Loucy (cell line): ENCODE results near the gene FHIT.
A peak's percentile ranks its signal among the peaks of the same experiment; 100 is the strongest.

ENCODE experiments used
- H2AFZ ChIP-seq: fragments of 200-600 bp; sonication (generic); 2 replicates; pipeline ENCODE4 v1.6.0; 2016; ENCODE audit warnings: antibody characterized with exemption, mild to moderate bottlenecking, low read length, moderate library complexity
- H3F3A ChIP-seq: fragments of 200-600 bp; 2 replicates; pipeline ENCODE4 v1.6.0; 2016; ENCODE audit warnings: antibody characterized with exemption, low read depth, mild to moderate bottlenecking
- H3K27me3 ChIP-seq: fragments of 200-600 bp; sonication (generic); 2 replicates; pipeline ENCODE4 v1.6.1; 2014; ENCODE audit warnings: low read length, mild to moderate bottlenecking; ENCODE audit not compliant: insufficient read depth, poor library complexity, severe bottlenecking
- H3K36me3 ChIP-seq: fragments of 200-600 bp; sonication (generic); 2 replicates; pipeline ENCODE4 v1.6.1; 2016; ENCODE audit warnings: low read length; ENCODE audit not compliant: insufficient read depth
- H3K4me1 ChIP-seq: fragments of 200-600 bp; sonication (generic); 2 replicates; pipeline ENCODE4 v1.5.1; 2014; ENCODE audit warnings: low read length, mild to moderate bottlenecking; ENCODE audit not compliant: insufficient read depth, poor library complexity, severe bottlenecking
- H3K4me2 ChIP-seq: fragments of 200-600 bp; sonication (generic); 2 replicates; pipeline ENCODE4 v1.6.0; 2014; ENCODE audit warnings: antibody characterized with exemption, low read length, low read depth, mild to moderate bottlenecking; ENCODE audit not compliant: poor library complexity, severe bottlenecking
- H3K4me3 ChIP-seq: fragments of 200-600 bp; sonication (generic); 2 replicates; pipeline ENCODE4 v1.5.1; 2014; ENCODE audit warnings: low read length, mild to moderate bottlenecking, mixed read lengths; ENCODE audit not compliant: poor library complexity, severe bottlenecking
- H3K79me2 ChIP-seq: fragments of 200-600 bp; sonication (generic); 2 replicates; pipeline ENCODE4 v1.6.1; 2014; ENCODE audit warnings: low read length; ENCODE audit not compliant: insufficient read depth
- H3K9ac ChIP-seq: fragments of 200-600 bp; sonication (generic); 2 replicates; pipeline ENCODE4 v1.6.0; 2014; ENCODE audit warnings: mild to moderate bottlenecking, low read depth, low read length, moderate library complexity; ENCODE audit not compliant: poor library complexity, severe bottlenecking
- H3K9me2 ChIP-seq: fragments of 200-600 bp; sonication (generic); replicated peaks from 2 replicates; pipeline ENCODE4 v1.6.1; 2016; ENCODE audit warnings: low read depth, low read length, mixed read lengths
- H3K9me3 ChIP-seq: fragments of 200-600 bp; sonication (generic); 2 replicates; pipeline ENCODE4 v1.6.1; 2014; ENCODE audit warnings: mild to moderate bottlenecking, antibody characterized with exemption, low read length, low read depth; ENCODE audit not compliant: insufficient read depth
- H4K20me1 ChIP-seq: fragments of 200-600 bp; sonication (generic); 2 replicates; pipeline ENCODE4 v1.6.0; 2014; ENCODE audit warnings: antibody characterized with exemption, low read length, mild to moderate bottlenecking; ENCODE audit not compliant: insufficient read depth, poor library complexity, severe bottlenecking
- EZH2phosphoT487 ChIP-seq: fragments of 200-600 bp; IDR thresholded peaks from 2 replicates; pipeline ENCODE4 v1.6.1; 2018; ENCODE audit warnings: antibody characterized with exemption, mild to moderate bottlenecking, moderate library complexity, borderline replicate concordance
- TF ChIP-seq, protein P1 (sequence below): fragments of 200-600 bp; sonication (generic); conservative IDR thresholded peaks from 2 replicates; pipeline ENCODE4 v1.5.1; 2014; ENCODE audit warnings: mild to moderate bottlenecking, antibody characterized with exemption, low read length

The FHIT gene

DNA sequence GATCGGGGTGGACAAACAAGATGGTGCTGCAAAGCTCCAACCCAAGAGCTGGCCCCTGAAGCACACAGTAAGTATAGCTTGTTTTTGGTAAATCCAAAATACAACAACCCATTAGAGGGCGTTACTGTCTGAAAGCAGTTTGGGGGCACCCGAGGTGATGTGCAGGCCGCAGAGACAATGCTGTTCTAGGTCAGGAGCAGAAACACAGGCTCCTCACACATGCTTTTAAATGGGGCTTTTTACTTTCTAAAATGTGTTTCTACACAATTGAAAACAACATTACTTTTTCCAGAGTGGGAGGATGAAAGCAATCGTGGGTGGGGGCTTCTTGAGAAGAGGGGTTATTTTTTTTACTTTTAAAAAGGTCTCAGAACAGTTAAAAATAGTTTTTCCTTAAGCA, 1172.2 kb downstream of the FHIT start:
- Histone ChIP-seq H3K9me3 (no peaks in the 10 kb centered on the region; the same call in 1 of the 2 replicates), H3K27me3 (no peaks in the 10 kb centered on the region), H3F3A (0 out of 2 replicates have a peak, but pooled peaks cover 2% of the 10 kb centered on the region), H3K4me1 (peaks cover 24% of the 10 kb centered on the region), H2AFZ (peak overlapping the region; percentile 53; the same call in 1 of the 2 replicates), H3K9ac (no peak overlapping the region), H3K36me3 (no peaks in the 10 kb centered on the region), H3K79me2 (no peaks in the 10 kb centered on the region), H3K4me2 (no peak overlapping the region), H4K20me1 (no peaks in the 10 kb centered on the region), H3K9me2 (no peaks in the 10 kb centered on the region), H3K4me3 (no peak overlapping the region)
- TF ChIP-seq, protein P1, sequence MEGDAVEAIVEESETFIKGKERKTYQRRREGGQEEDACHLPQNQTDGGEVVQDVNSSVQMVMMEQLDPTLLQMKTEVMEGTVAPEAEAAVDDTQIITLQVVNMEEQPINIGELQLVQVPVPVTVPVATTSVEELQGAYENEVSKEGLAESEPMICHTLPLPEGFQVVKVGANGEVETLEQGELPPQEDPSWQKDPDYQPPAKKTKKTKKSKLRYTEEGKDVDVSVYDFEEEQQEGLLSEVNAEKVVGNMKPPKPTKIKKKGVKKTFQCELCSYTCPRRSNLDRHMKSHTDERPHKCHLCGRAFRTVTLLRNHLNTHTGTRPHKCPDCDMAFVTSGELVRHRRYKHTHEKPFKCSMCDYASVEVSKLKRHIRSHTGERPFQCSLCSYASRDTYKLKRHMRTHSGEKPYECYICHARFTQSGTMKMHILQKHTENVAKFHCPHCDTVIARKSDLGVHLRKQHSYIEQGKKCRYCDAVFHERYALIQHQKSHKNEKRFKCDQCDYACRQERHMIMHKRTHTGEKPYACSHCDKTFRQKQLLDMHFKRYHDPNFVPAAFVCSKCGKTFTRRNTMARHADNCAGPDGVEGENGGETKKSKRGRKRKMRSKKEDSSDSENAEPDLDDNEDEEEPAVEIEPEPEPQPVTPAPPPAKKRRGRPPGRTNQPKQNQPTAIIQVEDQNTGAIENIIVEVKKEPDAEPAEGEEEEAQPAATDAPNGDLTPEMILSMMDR: no peak
- TF ChIP-seq EZH2phosphoT487: no peak

DNA sequence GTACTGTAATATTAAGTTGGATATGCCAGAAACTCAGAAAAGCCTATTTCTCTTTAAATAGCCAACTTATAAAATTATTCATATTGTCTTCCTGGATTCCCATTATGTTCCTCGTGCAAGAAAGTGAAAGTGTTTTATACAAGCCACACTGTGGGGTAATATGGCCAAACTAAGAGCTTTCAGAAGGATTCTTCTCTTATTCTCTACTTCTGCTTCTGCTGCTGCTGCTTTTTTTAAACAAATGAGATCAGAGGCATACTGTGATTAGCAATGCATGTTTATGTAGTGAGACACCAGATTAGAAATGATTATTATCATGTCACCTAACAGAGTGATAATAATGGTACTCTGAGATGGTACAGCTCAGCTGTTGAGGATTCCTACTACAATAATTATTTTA, 1174.9 kb downstream of the FHIT start:
- 0 out of 2 replicates have a peak, but pooled peaks cover 2% of the 10 kb centered on the region for H3F3A ChIP-seq
- no peaks in the 10 kb centered on the region for H3K36me3 ChIP-seq
- H3K4me3 ChIP-seq: peak overlapping the region; percentile 55
- peak overlapping the region; percentile 46 for H3K4me2 ChIP-seq
- H3K79me2 ChIP-seq: no peaks in the 10 kb centered on the region
- no peaks in the 10 kb centered on the region for H3K9me3 ChIP-seq
- H3K27me3 ChIP-seq: no peaks in the 10 kb centered on the region
- H3K9ac ChIP-seq: peak overlapping the region; percentile 39
- no peaks in the 10 kb centered on the region for H3K9me2 ChIP-seq
- peak overlapping the region; percentile 85 for H2AFZ ChIP-seq
- H4K20me1 ChIP-seq: no peaks in the 10 kb centered on the region
- H3K4me1 ChIP-seq: peaks cover 16% of the 10 kb centered on the region
- TF ChIP-seq EZH2phosphoT487: no peak
- TF ChIP-seq, protein P1: no peak

DNA sequence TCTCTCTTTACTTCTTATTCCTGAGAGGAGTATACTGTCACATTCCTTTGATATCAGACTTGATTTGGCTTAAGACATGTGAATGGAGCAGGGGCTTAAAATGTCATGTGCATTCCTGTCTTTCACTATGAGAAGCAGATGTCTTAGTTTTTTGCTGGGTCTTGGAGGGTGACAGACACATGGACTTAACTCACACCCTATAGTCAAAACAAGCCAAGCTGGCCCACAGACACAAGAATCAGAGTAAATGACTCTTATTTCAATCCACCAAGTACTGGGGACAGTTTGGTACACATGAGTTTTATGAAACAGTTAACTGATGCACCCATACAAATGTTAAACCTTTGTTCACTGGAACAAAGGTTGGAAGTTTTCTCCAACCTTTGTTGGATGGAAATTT, 1177.3 kb downstream of the FHIT start:
- Histone ChIP-seq H3K9ac (no peak overlapping the region), H3K4me3 (no peak overlapping the region), H3K36me3 (no peaks in the 10 kb centered on the region)

More for the DNA sequence above, 1177.3 kb downstream of the FHIT start:
- Histone ChIP-seq H4K20me1 (no peaks in the 10 kb centered on the region), H3K9me3 (no peaks in the 10 kb centered on the region), H3K27me3 (no peaks in the 10 kb centered on the region), H3K79me2 (no peaks in the 10 kb centered on the region), H3K9me2 (no peaks in the 10 kb centered on the region), H3F3A (no peaks in the 10 kb centered on the region), H3K4me2 (no peak overlapping the region), H2AFZ (no peak overlapping the region), H3K4me1 (peaks cover 8% of the 10 kb centered on the region)
- TF ChIP-seq, protein P1: no peak
- no peak for TF ChIP-seq EZH2phosphoT487
